Neuronal stem cell (in vitro differentiated cells): ENCODE results near the gene KRTAP5-8.

Source experiments
- DNase-seq: peaks from one replicate; pipeline ENCODE4 v3.0.0-alpha.2; 2013; ENCODE audit warnings: low spot score
- H2AFZ ChIP-seq: one replicate; pipeline ENCODE4 v1.6.1; 2013; ENCODE audit warnings: mild to moderate bottlenecking, low read length, inconsistent platforms
- H2AK5ac ChIP-seq: 2 replicates; pipeline ENCODE4 v1.6.1; 2013; ENCODE audit warnings: low read depth, mild to moderate bottlenecking, inconsistent platforms, low read length, moderate library complexity, mixed read lengths
- H2BK120ac ChIP-seq: 2 replicates; pipeline ENCODE4 v1.6.1; 2013; ENCODE audit warnings: low read depth, mild to moderate bottlenecking, inconsistent platforms, low read length, moderate library complexity, mixed read lengths
- H2BK12ac ChIP-seq: one replicate; pipeline ENCODE4 v1.6.1; 2013; ENCODE audit warnings: low read length, inconsistent platforms
- H2BK15ac ChIP-seq: 2 replicates; pipeline ENCODE4 v1.6.1; 2013; ENCODE audit warnings: mild to moderate bottlenecking, low read length, inconsistent platforms, mixed read lengths
- H2BK5ac ChIP-seq: one replicate; pipeline ENCODE4 v1.6.1; 2013; ENCODE audit warnings: inconsistent platforms, mild to moderate bottlenecking, low read length, moderate library complexity
- H3K14ac ChIP-seq: one replicate; pipeline ENCODE4 v1.6.1; 2013; ENCODE audit warnings: low read length, inconsistent platforms
- H3K18ac ChIP-seq: 2 replicates; pipeline ENCODE4 v1.6.1; 2013; ENCODE audit warnings: low read length, inconsistent platforms
- H3K23ac ChIP-seq: 2 replicates; pipeline ENCODE4 v1.6.1; 2013; ENCODE audit warnings: low read depth, mild to moderate bottlenecking, mixed read lengths, low read length, inconsistent platforms; ENCODE audit not compliant: poor library complexity
- H3K27ac ChIP-seq: replicated peaks from 3 replicates; pipeline ENCODE4 v1.5.1; 2013; ENCODE audit warnings: low read length, inconsistent platforms
- H3K27me3 ChIP-seq, 3 experiments: 2 replicates each; pipeline ENCODE4 v1.6.1; 2013; ENCODE audit warnings: low read length in 3 of 3, mild to moderate bottlenecking in 2 of 3, inconsistent platforms in 1 of 3, low read depth in 1 of 3, mixed read lengths in 1 of 3, moderate library complexity in 1 of 3; ENCODE audit not compliant: control insufficient read depth in 3 of 3, insufficient read depth in 3 of 3
- H3K36me3 ChIP-seq, 2 donors: replicated peaks in 1 of 2; 2 replicates each; pipeline ENCODE4 v1.6.1; 2013; ENCODE audit warnings: low read length in 2 of 2; ENCODE audit not compliant: control insufficient read depth in 2 of 2, insufficient read depth in 2 of 2
- H3K4ac ChIP-seq: 2 replicates; pipeline ENCODE4 v1.6.1; 2013; ENCODE audit warnings: inconsistent platforms, mild to moderate bottlenecking, low read length, moderate library complexity
- H3K4me1 ChIP-seq, 2 donors: 1 replicate in 1 of 2; 2 replicates in 1 of 2; pipeline ENCODE4 v1.6.1; 2013; ENCODE audit warnings: low read length in 2 of 2, low read depth in 1 of 2; ENCODE audit not compliant: control insufficient read depth in 2 of 2, insufficient read depth in 1 of 2
- H3K4me2 ChIP-seq: one replicate; pipeline ENCODE4 v1.6.1; 2013; ENCODE audit warnings: mild to moderate bottlenecking, low read length, inconsistent platforms; ENCODE audit not compliant: insufficient read depth, poor library complexity, severe bottlenecking
- H3K4me3 ChIP-seq, 2 donors: 2 replicates each; pipeline ENCODE4 v1.5.1; 2013; ENCODE audit warnings: low read length in 2 of 2, mild to moderate bottlenecking in 2 of 2, inconsistent platforms in 1 of 2, moderate library complexity in 1 of 2
- H3K79me1 ChIP-seq: one replicate; pipeline ENCODE4 v1.6.1; 2013; ENCODE audit warnings: low read depth, mild to moderate bottlenecking, inconsistent platforms, low read length, moderate library complexity
- H3K9ac ChIP-seq: one replicate; pipeline ENCODE4 v1.6.1; 2013; ENCODE audit warnings: mild to moderate bottlenecking, low read depth, low read length, inconsistent platforms; ENCODE audit not compliant: poor library complexity
- H3K9me3 ChIP-seq, 2 donors: replicated peaks in 1 of 2; 2 replicates each; pipeline versions ENCODE3 to v1.6.1; 2013; ENCODE audit warnings: low read length in 2 of 2, mild to moderate bottlenecking in 2 of 2, inconsistent platforms in 1 of 2, low read depth in 1 of 2, mixed read lengths in 1 of 2, moderate library complexity in 1 of 2; ENCODE audit not compliant: control insufficient read depth in 2 of 2, insufficient read depth in 1 of 2
- H4K8ac ChIP-seq: one replicate; pipeline ENCODE4 v1.6.1; 2013; ENCODE audit warnings: low read depth, mild to moderate bottlenecking, inconsistent platforms, low read length, moderate library complexity
- H4K91ac ChIP-seq: one replicate; pipeline ENCODE4 v1.6.1; 2013; ENCODE audit warnings: low read length, low read depth, mild to moderate bottlenecking, inconsistent platforms; ENCODE audit not compliant: poor library complexity
- WGBS, 2 donors: extraction: QIAGEN DNeasy Blood & Tissue Kit; methylation state at CpG; one replicate each; pipeline ENCODE4 v1.1.7; 2013; ENCODE audit warnings: missing lambda C conversion rate in 2 of 2, mixed read lengths in 1 of 2; ENCODE audit not compliant: insufficient read length in 2 of 2, insufficient replicate concordance in 1 of 2; ENCODE audit errors: extremely low coverage in 2 of 2; 5-methylcytosine and 5-hydroxymethylcytosine counted together

KRTAP5-8 gene

DNA sequence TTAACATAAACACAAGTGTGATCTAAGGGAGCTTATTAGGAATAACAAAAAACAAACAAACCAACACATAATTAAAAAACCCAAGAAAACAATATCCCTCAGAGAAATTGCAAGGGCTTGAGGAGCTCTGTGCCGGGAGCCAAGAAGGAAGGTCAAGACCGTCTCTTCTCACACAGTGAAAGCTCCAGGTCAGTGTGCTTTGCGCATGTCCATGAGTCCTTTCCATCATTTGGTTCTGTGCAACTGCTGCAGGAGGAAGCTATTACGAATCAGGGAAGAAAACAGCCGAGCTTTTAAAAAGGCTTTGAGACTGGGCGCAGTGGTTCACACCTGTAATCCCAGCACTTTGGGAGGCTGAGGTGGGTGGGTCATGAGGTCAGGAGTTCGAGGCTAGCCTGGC is 4.6 kb downstream of the KRTAP5-8 start:
- no peak overlapping the region for H2AK5ac ChIP-seq
- no peak overlapping the region for H3K4ac ChIP-seq
- no peak overlapping the region for H2AFZ ChIP-seq
- H3K14ac ChIP-seq: no peak overlapping the region
- H3K79me1 ChIP-seq: no peaks in the 10 kb centered on the region
- H3K18ac ChIP-seq: no peak overlapping the region
- H4K91ac ChIP-seq: no peak overlapping the region
- H3K9ac ChIP-seq: no peak overlapping the region
- no peak overlapping the region for H3K27ac ChIP-seq
- H3K9me3 ChIP-seq: peaks cover 0 to 3% of the 10 kb centered on the region in 2 donors
- peaks cover 0 to 14% (median 0%) of the 10 kb centered on the region in 3 experiments for H3K27me3 ChIP-seq
- WGBS, 2 donors: no CpG with 5 or more reads among the region's 7 CpGs
- H3K36me3 ChIP-seq: no peaks in the 10 kb centered on the region
- H2BK15ac ChIP-seq: no peak overlapping the region
- no peak overlapping the region for H2BK12ac ChIP-seq
- H4K8ac ChIP-seq: no peak overlapping the region
- H2BK5ac ChIP-seq: no peak overlapping the region
- DNase-seq: no peak
- H3K23ac ChIP-seq: no peak overlapping the region
- H3K4me3 ChIP-seq: no peak overlapping the region
- H3K4me1 ChIP-seq: no peaks in the 10 kb centered on the region
- no peak overlapping the region for H3K4me2 ChIP-seq
- H2BK120ac ChIP-seq: no peak overlapping the region

DNA sequence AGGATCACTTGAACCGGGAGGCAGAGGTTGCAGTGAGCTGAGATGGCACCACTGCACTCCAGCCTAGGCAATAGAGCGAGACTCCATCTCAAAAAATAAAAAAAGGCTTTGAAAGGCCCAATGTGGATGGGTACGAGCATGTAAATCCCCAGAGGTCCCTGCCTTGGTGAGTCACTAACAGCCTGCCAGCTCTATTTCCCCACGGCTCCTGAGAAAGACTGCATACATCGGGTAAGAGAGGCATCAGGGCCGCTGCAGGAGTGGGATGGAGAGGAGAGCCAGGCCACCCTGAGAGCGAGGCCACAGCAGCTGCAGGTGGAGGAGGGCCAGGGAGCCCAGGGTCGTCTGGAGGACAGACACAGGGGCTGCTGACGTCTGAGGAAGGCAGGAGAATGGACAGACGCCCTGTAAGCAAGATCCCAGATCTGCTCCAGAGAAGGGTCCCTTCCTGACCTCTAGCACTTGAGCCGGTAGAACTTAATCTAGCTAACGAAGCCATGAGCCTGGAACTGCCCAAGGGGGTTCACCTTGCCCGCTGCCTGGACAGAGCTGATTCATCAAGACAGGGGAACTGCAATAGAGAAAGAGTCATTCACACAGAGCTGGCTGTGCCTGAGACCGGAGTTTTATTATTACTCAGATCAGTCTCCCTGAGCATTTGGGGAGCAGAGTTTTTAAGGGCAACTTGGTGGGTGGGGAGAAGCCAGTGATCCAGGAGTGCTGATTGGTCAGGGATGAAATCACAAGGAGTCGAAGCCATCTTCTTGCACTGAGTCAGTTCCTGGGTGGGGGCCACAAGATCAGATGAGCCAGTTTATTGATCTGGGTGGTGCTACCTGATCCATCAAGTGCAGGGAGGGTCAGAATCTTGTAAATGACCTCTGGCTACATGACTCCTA is 5.3 kb downstream of the KRTAP5-8 start:
- H3K9me3 ChIP-seq: peaks cover 0 to 3% of the 10 kb centered on the region in 2 donors
- H3K27ac ChIP-seq: no peak overlapping the region
- H4K8ac ChIP-seq: no peak overlapping the region
- no peak overlapping the region for H2BK12ac ChIP-seq
- no peak overlapping the region for H3K14ac ChIP-seq
- no peak overlapping the region for H2BK120ac ChIP-seq
- H3K4me3 ChIP-seq: no peak overlapping the region
- no peak overlapping the region for H3K4ac ChIP-seq
- H3K4me2 ChIP-seq: no peak overlapping the region
- no peaks in the 10 kb centered on the region for H3K79me1 ChIP-seq
- peak overlapping the region; percentile 82 for H3K18ac ChIP-seq
- WGBS, 2 donors: no CpG with 5 or more reads among the region's 15 CpGs
- H2AK5ac ChIP-seq: no peak overlapping the region
- H3K27me3 ChIP-seq: peaks cover 0 to 14% (median 0%) of the 10 kb centered on the region in 3 experiments
- no peaks in the 10 kb centered on the region for H3K4me1 ChIP-seq
- no peak overlapping the region for H2AFZ ChIP-seq
- H3K36me3 ChIP-seq: no peaks in the 10 kb centered on the region
- no peak for DNase-seq
- no peak overlapping the region for H3K23ac ChIP-seq
- no peak overlapping the region for H3K9ac ChIP-seq
- no peak overlapping the region for H2BK15ac ChIP-seq
- H2BK5ac ChIP-seq: no peak overlapping the region
- H4K91ac ChIP-seq: no peak overlapping the region

DNA sequence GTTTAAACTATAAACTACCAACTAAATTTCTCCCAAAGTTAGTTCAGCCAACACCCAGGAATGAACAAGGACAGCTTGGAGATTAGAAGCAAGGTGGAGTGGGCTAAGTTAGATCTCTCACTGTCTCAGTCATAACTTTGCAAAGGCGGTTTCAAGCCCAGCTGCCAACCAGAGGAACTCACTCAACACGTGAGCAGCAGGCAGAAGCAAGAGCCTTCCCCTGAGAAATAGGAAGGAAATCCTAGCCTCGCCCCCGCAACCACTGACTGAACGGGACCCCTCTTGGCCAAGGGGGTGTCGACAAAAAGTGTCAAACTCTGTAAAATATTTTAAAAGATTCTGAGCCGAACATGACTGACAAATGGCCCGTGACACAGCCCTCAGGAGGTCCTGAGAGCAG is 6.0 kb downstream of the KRTAP5-8 start:
- Histone ChIP-seq H3K9me3 (peaks cover 0 to 3% of the 10 kb centered on the region in 2 donors), H2AFZ (no peak overlapping the region), H3K23ac (no peak overlapping the region), H3K79me1 (no peaks in the 10 kb centered on the region), H3K4me1 (no peaks in the 10 kb centered on the region), H2BK120ac (no peak overlapping the region), H3K4ac (no peak overlapping the region), H2BK5ac (no peak overlapping the region), H3K4me2 (no peak overlapping the region), H3K36me3 (no peaks in the 10 kb centered on the region), H3K18ac (no peak overlapping the region), H4K91ac (no peak overlapping the region), H3K27me3 (peaks cover 0 to 10% (median 0%) of the 10 kb centered on the region in 3 experiments), H3K27ac (no peak overlapping the region), H3K14ac (no peak overlapping the region), H2BK12ac (no peak overlapping the region), H4K8ac (no peak overlapping the region), H3K9ac (no peak overlapping the region), H2AK5ac (no peak overlapping the region), H3K4me3 (no peak overlapping the region), H2BK15ac (no peak overlapping the region)
- no peak for DNase-seq
- WGBS, 2 donors: no CpG with 5 or more reads among the region's 8 CpGs

DNA sequence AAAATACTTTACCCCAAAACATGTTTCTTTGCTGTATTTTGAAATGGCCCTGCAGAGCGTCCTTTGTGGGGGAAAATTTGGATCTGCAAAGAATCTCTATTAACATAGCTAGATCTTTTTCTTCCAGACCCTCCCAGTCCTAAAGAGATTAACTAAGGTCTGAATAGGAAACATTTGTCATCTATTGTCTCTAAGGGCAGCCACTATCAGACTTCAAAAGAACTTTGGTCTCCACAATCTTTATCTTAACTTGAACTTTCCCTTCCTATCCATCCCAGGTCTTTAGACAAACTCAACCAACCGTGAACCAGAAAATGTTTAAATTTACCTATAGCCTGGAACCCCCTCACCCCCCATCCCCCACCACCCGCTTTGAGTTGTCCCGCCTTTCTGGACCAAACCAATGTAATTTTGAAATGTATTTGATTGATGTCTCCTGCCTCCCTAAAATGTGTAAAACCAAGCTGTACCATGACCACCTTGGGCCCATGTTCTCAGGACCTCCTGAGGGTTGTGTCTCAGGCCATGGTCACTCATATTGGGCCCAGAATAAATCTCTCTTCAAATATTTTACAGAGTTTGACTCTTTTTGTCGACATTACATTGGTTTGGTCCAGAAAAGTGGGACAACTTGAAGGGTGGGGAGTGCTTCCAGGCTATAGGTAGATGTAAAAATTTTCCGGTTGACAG is 6.8 kb downstream of the KRTAP5-8 start:
- no peak overlapping the region for H3K14ac ChIP-seq
- H2AFZ ChIP-seq: no peak overlapping the region
- H3K36me3 ChIP-seq: no peaks in the 10 kb centered on the region
- no peak overlapping the region for H3K18ac ChIP-seq
- peaks cover 0 to 5% (median 0%) of the 10 kb centered on the region in 3 experiments for H3K27me3 ChIP-seq
- no peak overlapping the region for H3K4ac ChIP-seq
- H2BK5ac ChIP-seq: no peak overlapping the region
- H2BK120ac ChIP-seq: no peak overlapping the region
- H2BK12ac ChIP-seq: no peak overlapping the region
- H3K9me3 ChIP-seq: peaks cover 0 to 3% of the 10 kb centered on the region in 2 donors
- no peak overlapping the region for H3K4me2 ChIP-seq
- no CpG with 5 or more reads among the region's 6 CpGs for WGBS, 2 donors
- H3K9ac ChIP-seq: no peak overlapping the region
- no peaks in the 10 kb centered on the region for H3K4me1 ChIP-seq
- no peaks in the 10 kb centered on the region for H3K79me1 ChIP-seq
- no peak overlapping the region for H2BK15ac ChIP-seq
- no peak overlapping the region for H4K8ac ChIP-seq
- H3K23ac ChIP-seq: no peak overlapping the region
- no peak for DNase-seq
- H2AK5ac ChIP-seq: no peak overlapping the region
- no peak overlapping the region for H3K4me3 ChIP-seq
- H4K91ac ChIP-seq: no peak overlapping the region
- H3K27ac ChIP-seq: no peak overlapping the region
